Activated naive CD8-positive, alpha-beta T cell treated with anti-CD3 and anti-CD28 coated beads, Interleukin-2, amount 50 U/mL, for 24 hours (primary cell): ENCODE results near the gene DDX52.
A peak's percentile ranks its signal among the peaks of the same experiment; 100 is the strongest.
"Not testable (repeated sequence)": the region's sequence is repeated elsewhere in the genome, so short reads cannot be mapped to it uniquely, and the experiment has no call there.

Experiments used
- ATAC-seq: fragments of 150-1000 bp; cut with Tn5 transposase; one replicate; pipeline ENCODE4 v1.10.0; 2021
- DNase-seq: peaks from one replicate; pipeline ENCODE4 v3.0.0; 2021
- H3K27ac Mint-ChIP-seq: one replicate; pipeline ENCODE4 v1.8.0; 2021; ENCODE audit warnings: mild to moderate bottlenecking, mixed read lengths
- H3K27me3 Mint-ChIP-seq: one replicate; pipeline ENCODE4 v1.8.0; 2021; ENCODE audit warnings: mixed read lengths
- H3K36me3 Mint-ChIP-seq: one replicate; pipeline ENCODE4 v1.8.0; 2021; ENCODE audit warnings: low read depth, mixed read lengths
- H3K4me1 Mint-ChIP-seq: one replicate; pipeline ENCODE4 v1.8.0; 2021; ENCODE audit warnings: mixed read lengths
- H3K4me3 Mint-ChIP-seq: one replicate; pipeline ENCODE4 v1.8.0; 2021; ENCODE audit warnings: mild to moderate bottlenecking, moderate library complexity, mixed read lengths
- H3K9me3 Mint-ChIP-seq: one replicate; pipeline ENCODE4 v1.8.0; 2021; ENCODE audit warnings: mixed read lengths

The DDX52 gene

DNA sequence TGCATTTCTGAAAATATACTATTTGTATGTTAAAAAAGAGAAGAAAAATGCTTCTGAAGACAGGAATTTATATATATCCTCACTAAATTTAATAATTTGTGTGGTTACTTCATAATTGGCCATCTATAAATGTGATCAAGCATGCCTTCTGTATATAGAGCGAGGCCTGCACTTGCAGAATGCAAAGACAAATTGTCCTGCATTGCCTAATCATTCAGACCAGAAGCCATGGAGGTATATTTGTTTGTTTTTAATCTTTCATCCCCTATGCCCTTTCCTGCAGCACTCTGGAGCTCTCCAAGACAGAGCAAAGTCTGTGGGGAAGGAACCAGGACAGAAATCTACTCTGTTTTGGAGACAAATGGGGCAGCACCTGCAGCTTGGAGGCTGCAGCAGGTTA, 23.8 kb upstream of the DDX52 start:
- no peaks in the 10 kb centered on the region for H3K36me3 Mint-ChIP-seq

DNA sequence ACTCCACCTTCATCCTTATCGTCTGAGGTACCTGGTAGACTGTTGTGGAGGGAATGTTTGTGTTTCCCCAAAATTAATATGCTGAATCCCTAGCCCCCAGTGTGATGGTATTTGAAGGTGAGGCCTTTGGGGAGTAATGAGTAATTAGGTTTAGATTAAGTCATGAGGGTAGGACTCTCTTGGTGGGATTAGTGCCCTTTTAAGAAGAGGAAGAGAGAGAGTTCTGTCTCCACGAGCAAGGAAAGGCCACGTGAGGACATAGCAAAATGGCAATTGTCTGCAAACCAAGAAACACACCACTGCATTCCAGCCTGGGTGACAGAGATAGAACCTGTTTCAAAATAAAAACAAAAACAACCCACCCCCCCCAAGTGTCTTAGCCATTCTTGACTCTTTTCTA, 21.0 kb upstream of the DDX52 start:
- ATAC-seq (no peak), DNase-seq (no peak)
- no peak overlapping the region for H3K27ac Mint-ChIP-seq
- no peak overlapping the region for H3K4me3 Mint-ChIP-seq
- no peaks in the 10 kb centered on the region for H3K9me3 Mint-ChIP-seq
- H3K36me3 Mint-ChIP-seq, result no peaks in the 10 kb centered on the region
- H3K27me3 Mint-ChIP-seq, result peaks cover 5% of the 10 kb centered on the region
- H3K4me1 Mint-ChIP-seq, result no peaks in the 10 kb centered on the region

More for the DNA sequence above, 23.8 kb upstream of the DDX52 start:
- DNase-seq (no peak), ATAC-seq (no peak)
- H3K4me1 Mint-ChIP-seq, result no peaks in the 10 kb centered on the region
- H3K27ac Mint-ChIP-seq, result no peak overlapping the region
- H3K9me3 Mint-ChIP-seq, result no peaks in the 10 kb centered on the region
- peaks cover 2% of the 10 kb centered on the region for H3K27me3 Mint-ChIP-seq
- H3K4me3 Mint-ChIP-seq, result no peak overlapping the region

DNA sequence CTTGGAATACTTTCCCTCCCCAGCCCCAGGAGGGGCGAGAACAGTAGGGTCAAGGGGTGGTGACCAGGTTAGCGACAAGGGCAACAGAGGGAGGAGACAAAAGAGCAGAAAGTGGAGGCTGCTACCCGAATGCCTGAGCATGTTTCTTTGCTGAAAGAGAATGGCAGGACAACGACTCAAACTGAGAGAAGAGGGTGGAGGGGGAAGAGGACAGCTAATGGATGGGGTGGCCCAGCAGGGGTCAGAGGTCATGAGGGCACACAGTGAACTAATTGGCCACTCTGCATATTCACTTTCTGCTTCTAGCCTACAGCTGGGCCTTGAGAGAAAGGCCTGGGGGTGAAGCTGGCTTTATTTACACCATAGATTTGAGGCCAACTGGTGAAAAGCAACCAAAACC, 19.1 kb upstream of the DDX52 start:
- no peak overlapping the region for H3K27ac Mint-ChIP-seq
- DNase-seq, result no peak
- H3K9me3 Mint-ChIP-seq, result no peaks in the 10 kb centered on the region
- H3K4me1 Mint-ChIP-seq, result no peaks in the 10 kb centered on the region
- H3K36me3 Mint-ChIP-seq, result no peaks in the 10 kb centered on the region
- H3K27me3 Mint-ChIP-seq, result peaks cover 9% of the 10 kb centered on the region
- H3K4me3 Mint-ChIP-seq, result no peak overlapping the region
- no peak for ATAC-seq

DNA sequence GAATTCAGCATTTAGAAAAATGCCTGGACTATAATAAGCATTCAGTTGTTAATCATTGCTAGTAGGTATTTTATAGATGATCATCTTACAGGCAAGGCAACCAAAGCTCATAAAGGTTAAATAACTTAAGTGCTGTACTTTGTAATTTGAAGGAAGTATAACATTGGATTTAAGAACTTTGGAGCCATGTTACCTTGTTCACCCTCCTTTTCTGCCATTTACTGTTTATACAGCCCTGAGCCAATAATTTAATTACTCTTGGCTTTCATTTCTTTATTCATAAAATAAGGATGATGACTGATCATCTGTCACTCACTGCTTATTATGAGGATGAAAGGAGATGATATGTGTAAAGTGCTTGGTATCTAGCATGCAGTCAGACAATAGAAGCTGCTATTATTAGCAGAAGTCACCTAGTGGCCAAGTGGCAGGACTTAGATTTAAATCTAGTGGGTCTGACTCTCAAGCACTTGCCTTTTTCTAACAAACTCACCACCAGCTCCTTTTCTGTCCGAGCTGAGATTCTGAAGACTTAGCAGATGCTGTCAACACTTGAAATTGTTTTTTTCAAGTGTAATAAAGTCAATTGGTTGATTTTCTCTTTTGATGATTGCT, 18.3 kb upstream of the DDX52 start:
- ATAC-seq (no peak), DNase-seq (no peak)
- Mint-ChIP-seq H3K9me3 (no peaks in the 10 kb centered on the region), H3K27ac (no peak overlapping the region), H3K27me3 (peaks cover 9% of the 10 kb centered on the region), H3K4me3 (no peak overlapping the region), H3K4me1 (no peaks in the 10 kb centered on the region), H3K36me3 (no peaks in the 10 kb centered on the region)

DNA sequence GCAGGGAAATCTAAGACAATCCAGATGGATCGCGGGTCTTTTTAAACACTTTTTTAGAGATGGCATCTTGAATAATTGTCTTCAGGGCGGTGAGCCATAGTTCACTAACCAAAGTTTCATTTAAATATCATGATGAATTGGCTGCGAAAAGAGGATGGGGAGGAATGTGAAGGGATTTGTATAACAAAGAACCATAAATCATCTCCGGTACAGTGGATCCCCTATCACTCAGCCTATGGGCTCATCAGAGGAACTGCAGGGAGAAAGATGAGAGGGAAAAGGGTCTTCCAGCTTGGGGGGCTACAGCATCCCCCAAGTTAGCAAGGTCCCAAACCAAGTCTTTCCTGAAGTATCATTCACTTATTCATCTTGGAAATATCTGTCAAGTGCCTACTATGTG, 16.7 kb upstream of the DDX52 start:
- Mint-ChIP-seq H3K27ac (no peak overlapping the region), H3K4me1 (no peaks in the 10 kb centered on the region), H3K4me3 (no peak overlapping the region), H3K9me3 (no peaks in the 10 kb centered on the region), H3K36me3 (no peaks in the 10 kb centered on the region), H3K27me3 (peaks cover 9% of the 10 kb centered on the region)
- DNase-seq (no peak), ATAC-seq (no peak)

DNA sequence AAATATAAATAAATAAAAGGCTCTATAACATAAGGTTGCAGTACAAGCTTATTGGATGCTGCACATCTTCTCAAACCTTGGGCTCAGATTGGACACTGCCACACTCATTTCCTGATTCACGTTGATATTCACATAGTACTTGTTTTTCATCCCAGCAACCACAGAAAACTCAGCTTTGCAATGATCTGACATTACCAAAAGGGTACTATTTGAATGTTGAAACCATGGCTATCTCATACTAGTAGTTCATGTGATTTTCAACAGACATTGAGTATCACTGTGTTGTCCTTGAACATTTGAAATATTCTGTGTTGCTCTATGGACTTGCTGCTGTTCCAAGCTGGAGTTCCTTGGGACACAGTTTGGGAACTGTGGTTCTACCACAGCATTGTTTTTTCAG, 14.0 kb upstream of the DDX52 start:
- no peaks in the 10 kb centered on the region for H3K9me3 Mint-ChIP-seq
- DNase-seq (no peak), ATAC-seq (no peak)
- H3K4me3 Mint-ChIP-seq, result no peak overlapping the region
- peaks cover 16% of the 10 kb centered on the region for H3K27me3 Mint-ChIP-seq
- H3K36me3 Mint-ChIP-seq, result no peaks in the 10 kb centered on the region
- H3K4me1 Mint-ChIP-seq, result no peaks in the 10 kb centered on the region
- no peak overlapping the region for H3K27ac Mint-ChIP-seq

DNA sequence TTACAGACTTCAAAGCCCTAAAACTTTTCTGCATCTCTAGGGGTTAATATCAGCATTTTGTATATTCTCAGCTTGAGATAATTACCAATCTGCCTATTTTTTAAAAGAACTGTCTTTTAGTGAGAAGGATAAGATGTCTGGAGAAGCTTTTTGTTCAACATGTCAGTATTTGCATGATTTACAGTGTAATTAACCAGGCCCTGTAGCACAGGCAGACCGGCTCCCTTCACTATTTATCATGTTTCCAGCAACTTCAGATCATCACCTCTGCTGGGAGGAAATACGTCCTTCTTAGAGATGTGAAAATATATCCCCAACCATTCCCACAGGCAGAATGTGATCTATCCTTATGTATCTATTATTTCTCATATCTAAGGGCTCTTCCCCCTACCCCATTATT, 8.6 kb upstream of the DDX52 start:
- DNase-seq, result no peak
- Mint-ChIP-seq H3K27me3 (peaks cover 49% of the 10 kb centered on the region), H3K9me3 (no peaks in the 10 kb centered on the region), H3K36me3 (no peaks in the 10 kb centered on the region), H3K4me3 (no peak overlapping the region), H3K4me1 (no peaks in the 10 kb centered on the region), H3K27ac (no peak overlapping the region)
- ATAC-seq, result no peak

DNA sequence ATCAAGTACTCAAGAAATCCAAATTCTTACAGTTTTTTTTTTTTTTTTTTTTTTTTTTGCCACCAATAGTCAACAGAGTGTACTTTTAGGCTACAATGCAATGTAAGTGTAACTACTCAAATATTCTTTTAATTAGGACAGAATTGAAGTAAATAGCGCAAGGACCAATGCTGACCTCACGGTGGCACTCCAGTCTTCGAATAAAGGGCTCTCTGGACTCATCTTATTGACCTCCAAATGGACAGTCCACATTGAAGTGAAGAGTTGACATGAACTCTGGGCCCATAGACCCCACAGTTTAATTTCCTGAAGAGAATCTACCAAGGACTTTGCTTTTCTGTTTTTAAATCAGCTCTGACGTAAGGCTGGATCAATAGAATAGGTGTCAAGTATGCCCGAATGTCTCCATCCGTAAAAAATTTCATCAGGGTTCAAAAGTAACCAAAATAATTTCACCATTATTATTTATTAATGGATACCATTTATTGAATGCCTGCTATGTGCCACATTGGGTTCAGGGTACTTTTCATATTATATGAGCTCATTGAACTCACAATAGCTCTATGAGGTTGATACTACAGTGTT, 7.3 kb upstream of the DDX52 start:
- Mint-ChIP-seq H3K36me3 (no peaks in the 10 kb centered on the region), H3K4me1 (no peaks in the 10 kb centered on the region), H3K9me3 (no peaks in the 10 kb centered on the region), H3K4me3 (no peak overlapping the region), H3K27me3 (peaks cover 62% of the 10 kb centered on the region), H3K27ac (no peak overlapping the region)
- ATAC-seq (no peak), DNase-seq (no peak)

DNA sequence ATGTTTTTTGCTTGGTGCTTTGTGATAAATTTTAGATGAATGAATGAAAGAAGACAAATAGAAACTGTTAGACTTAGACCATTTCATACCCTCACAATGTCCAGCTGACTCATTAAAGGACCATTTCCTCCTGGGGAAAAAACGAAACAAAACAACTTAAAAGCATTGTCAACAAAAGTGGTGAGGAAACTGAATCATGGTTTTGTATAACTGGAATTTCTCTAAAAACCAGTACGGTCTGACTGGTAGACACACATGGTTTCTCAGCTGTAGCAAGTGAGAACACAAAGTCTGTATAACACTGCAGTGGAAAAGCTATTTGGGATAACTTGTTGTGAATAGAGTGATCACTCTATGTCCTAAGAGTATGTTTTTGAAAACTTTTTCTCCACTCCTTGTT, 5.3 kb upstream of the DDX52 start:
- ATAC-seq (no peak), DNase-seq (no peak)
- H3K4me3 Mint-ChIP-seq, result no peak overlapping the region
- H3K27ac Mint-ChIP-seq, result no peak overlapping the region
- no peaks in the 10 kb centered on the region for H3K36me3 Mint-ChIP-seq
- no peaks in the 10 kb centered on the region for H3K9me3 Mint-ChIP-seq
- peaks cover 5% of the 10 kb centered on the region for H3K4me1 Mint-ChIP-seq
- peaks cover 72% of the 10 kb centered on the region for H3K27me3 Mint-ChIP-seq

DNA sequence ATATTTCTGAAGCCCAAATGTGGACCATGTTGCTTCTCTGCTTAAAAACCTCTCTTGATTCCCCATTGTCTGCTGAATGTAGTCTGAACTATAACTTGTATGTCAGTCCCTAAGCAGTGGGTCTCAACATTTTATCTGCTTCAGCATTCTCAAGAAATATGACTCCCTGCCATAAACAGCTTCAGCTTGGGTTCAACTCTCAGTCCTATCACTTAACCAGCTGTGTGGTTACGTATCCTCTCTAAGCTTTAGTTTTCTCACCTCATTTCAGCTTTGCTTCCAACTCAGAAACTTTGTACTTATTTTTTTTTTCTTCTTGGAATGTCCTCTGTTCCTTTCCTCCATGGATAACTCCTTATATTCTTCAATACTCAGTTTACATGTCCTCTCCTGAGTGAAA, 4.6 kb upstream of the DDX52 start:
- H3K9me3 Mint-ChIP-seq, result no peaks in the 10 kb centered on the region
- no peaks in the 10 kb centered on the region for H3K36me3 Mint-ChIP-seq
- DNase-seq, result no peak
- no peak for ATAC-seq
- peaks cover 69% of the 10 kb centered on the region for H3K27me3 Mint-ChIP-seq
- no peak overlapping the region for H3K27ac Mint-ChIP-seq
- H3K4me3 Mint-ChIP-seq, result no peak overlapping the region
- peaks cover 8% of the 10 kb centered on the region for H3K4me1 Mint-ChIP-seq

DNA sequence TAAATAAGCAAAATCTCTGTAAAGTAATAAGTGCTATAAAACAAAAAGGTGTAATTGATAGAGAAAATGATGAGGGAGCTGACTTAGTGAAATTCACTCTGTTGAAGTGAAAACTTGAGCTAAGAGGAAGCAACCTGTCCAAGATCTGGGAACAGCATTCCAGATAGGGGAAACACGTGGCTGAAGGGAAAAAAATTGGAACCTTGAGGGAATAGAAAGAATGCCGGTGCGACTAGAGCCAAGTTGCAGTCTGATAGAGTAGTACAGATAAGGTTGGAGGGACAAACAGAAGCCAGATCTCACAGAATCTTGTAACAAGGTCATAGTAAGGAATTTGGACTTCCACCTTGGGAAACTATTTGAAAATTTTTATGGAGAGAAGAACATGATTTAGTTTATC, 623 bp upstream of the DDX52 start:
- ATAC-seq (no peak), DNase-seq (no peak)
- Mint-ChIP-seq H3K4me3 (peak overlapping the region; percentile 90), H3K9me3 (no peaks in the 10 kb centered on the region), H3K36me3 (peaks cover 20% of the 10 kb centered on the region), H3K27ac (no peak overlapping the region), H3K4me1 (peaks cover 38% of the 10 kb centered on the region), H3K27me3 (peaks cover 43% of the 10 kb centered on the region)

DNA sequence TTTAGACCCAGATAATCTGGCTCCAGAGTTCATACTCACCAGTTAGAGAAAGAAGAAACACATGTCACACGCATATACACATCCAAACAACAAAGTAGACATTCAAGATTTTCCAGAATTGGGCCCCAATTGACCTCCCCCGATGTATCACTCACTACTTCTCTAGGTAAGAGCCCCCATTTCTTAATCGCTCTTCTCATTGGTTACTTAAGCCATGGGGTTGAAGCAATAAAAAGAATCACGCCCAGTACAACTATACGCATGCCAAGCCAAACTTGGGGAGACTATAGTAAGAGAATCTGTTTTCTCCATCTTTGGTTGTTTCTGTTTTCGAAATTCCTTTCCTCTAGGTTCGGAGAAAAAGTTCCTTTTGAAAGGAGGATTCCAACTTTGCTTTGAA, 565 bp downstream of the DDX52 start:
- ATAC-seq, result peak; percentile 63
- Mint-ChIP-seq H3K4me3 (peak overlapping the region; percentile 90), H3K4me1 (peaks cover 43% of the 10 kb centered on the region), H3K27ac (peak overlapping the region; percentile 78), H3K9me3 (no peaks in the 10 kb centered on the region), H3K27me3 (peaks cover 34% of the 10 kb centered on the region), H3K36me3 (peaks cover 28% of the 10 kb centered on the region)
- DNase-seq, result no peak

DNA sequence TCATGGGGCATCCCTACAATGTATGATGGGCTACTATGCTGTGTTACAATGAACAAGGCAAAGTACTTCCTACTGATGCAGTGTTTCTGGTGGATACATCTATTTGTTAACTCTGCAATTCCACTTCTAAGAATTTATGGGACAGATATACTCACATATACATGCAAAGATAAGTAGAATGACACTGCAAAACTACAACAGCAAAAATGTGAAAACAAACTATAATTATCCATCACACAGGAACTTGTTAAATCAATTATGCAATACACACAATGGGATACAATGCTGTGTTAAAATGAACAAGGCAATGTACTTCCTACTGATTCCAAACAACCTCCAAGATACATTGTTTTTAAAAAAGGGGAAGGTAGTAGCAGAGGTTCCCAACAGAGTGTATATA, 3.2 kb downstream of the DDX52 start:
- peaks cover 50% of the 10 kb centered on the region for H3K36me3 Mint-ChIP-seq
- ATAC-seq, result no peak
- DNase-seq, result no peak
- H3K9me3 Mint-ChIP-seq, result no peaks in the 10 kb centered on the region
- peak overlapping the region; percentile 6 for H3K4me3 Mint-ChIP-seq
- H3K27ac Mint-ChIP-seq, result no peak overlapping the region
- peaks cover 43% of the 10 kb centered on the region for H3K4me1 Mint-ChIP-seq
- peaks cover 12% of the 10 kb centered on the region for H3K27me3 Mint-ChIP-seq

DNA sequence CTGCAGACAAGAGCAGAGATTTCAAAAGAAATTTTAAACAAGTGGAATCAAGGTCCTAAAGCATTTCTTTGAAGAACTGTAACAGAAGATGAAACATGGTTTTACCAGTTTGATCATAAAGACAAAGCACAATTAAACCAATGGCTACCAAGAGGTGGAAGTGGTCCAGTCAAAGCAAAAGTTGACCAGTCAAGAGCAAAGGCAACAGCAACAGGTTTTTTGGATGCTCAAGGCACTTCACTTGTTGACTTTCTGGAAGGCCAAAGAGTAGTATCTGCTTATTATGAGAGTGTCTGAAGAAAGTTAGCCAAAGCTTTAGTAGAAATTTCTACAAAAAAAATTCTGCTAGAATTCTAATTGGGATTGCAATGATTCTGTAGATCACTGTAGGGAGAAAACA, 5.3 kb downstream of the DDX52 start:
- no peak for DNase-seq
- no peak overlapping the region for H3K27ac Mint-ChIP-seq
- peaks cover 35% of the 10 kb centered on the region for H3K4me1 Mint-ChIP-seq
- H3K4me3 Mint-ChIP-seq, result no peak overlapping the region
- no peaks in the 10 kb centered on the region for H3K27me3 Mint-ChIP-seq
- H3K36me3 Mint-ChIP-seq, result peaks cover 53% of the 10 kb centered on the region
- no peaks in the 10 kb centered on the region for H3K9me3 Mint-ChIP-seq
- ATAC-seq, result no peak

DNA sequence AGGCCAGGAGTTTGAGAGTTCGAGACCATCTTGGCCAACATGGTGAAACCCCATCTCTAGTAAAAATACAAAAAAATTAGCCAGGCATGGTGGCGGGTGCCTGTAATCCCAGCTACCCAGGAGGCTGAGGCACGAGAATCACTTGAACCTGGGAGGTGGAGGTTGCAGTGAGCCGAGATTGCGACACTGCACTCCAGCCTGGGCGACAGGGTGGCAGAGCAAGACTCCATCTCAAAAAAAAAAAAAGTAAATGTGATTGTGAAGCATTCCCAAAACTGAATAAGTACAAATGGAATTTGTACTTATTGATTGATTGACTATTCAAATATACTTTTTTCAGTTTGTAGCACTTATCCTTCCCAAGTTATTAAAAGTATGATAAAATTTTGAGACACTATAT, 26.8 kb downstream of the DDX52 start:
- H3K27me3 Mint-ChIP-seq, ATAC-seq, DNase-seq, H3K27ac Mint-ChIP-seq, H3K4me1 Mint-ChIP-seq, H3K9me3 Mint-ChIP-seq, H3K4me3 Mint-ChIP-seq: not testable (repeated sequence)
- H3K36me3 Mint-ChIP-seq, result peaks cover 26% of the 10 kb centered on the region

DNA sequence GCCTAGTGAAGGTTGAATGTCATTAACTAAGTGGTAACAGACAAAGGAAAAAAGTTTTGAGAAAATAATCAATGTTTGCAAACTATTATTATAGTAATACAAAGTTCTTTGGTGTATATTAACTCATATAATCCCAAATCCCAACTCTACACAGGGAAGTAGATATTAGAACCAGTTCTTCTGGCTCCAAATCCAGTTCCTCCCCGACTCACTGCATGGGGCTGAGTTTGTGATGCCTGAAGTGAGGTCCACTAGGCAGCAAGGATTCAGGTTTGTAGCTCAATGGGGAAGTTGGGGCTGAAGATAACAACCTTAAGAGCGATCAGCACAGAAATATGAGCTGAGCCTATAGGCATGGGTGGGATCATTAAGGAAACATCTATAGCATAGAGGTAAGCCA, 28.4 kb downstream of the DDX52 start:
- no peak for ATAC-seq
- no peak overlapping the region for H3K27ac Mint-ChIP-seq

More for the DNA sequence above, 28.4 kb downstream of the DDX52 start:
- Mint-ChIP-seq H3K36me3 (peaks cover 23% of the 10 kb centered on the region), H3K27me3 (no peaks in the 10 kb centered on the region), H3K9me3 (no peaks in the 10 kb centered on the region), H3K4me1 (peaks cover 7% of the 10 kb centered on the region), H3K4me3 (no peak overlapping the region)
- no peak for DNase-seq
